Activated CD4-positive, alpha-beta memory T cell treated with anti-CD3 and anti-CD28 coated beads for 36 hours (primary cell): ENCODE results near the gene FEZ2. TPM values are rescaled to one million over a fixed set of nuclear protein-coding genes. Genes with fewer than 3 reads are reported as not detected.

Experiments
- CTCF ChIA-PET: fragments of 350-600 bp; sonication (Branson Sonifier 250); formaldehyde crosslinking; loops from one replicate; lab custom pipeline; 2021; ENCODE audit warnings: antibody characterized with exemption, inconsistent platforms; lab: Charles Lee
- POLR2A ChIA-PET: fragments of 350-600 bp; sonication (Branson Sonifier 250); formaldehyde crosslinking; loops from one replicate; lab custom pipeline; 2021; ENCODE audit warnings: antibody characterized with exemption; lab: Charles Lee
- DNase-seq: peaks from one replicate; pipeline ENCODE4 v3.0.0-alpha.2; 2020
- H3K27ac Mint-ChIP-seq: one replicate; pipeline ENCODE4 v1.8.0; 2021; ENCODE audit warnings: mixed read lengths
- H3K27me3 Mint-ChIP-seq: one replicate; pipeline ENCODE4 v1.8.0; 2021; ENCODE audit warnings: mixed read lengths
- H3K36me3 Mint-ChIP-seq: one replicate; pipeline ENCODE4 v1.8.0; 2021; ENCODE audit warnings: mixed read lengths
- H3K4me1 Mint-ChIP-seq: one replicate; pipeline ENCODE4 v1.8.0; 2021; ENCODE audit warnings: low read depth, mixed read lengths
- H3K4me3 Mint-ChIP-seq: one replicate; pipeline ENCODE4 v1.8.0; 2021; ENCODE audit warnings: mild to moderate bottlenecking, mixed read lengths
- H3K9me3 Mint-ChIP-seq: one replicate; pipeline ENCODE4 v1.8.0; 2021; ENCODE audit warnings: mixed read lengths
- intact Hi-C: fragments of 100-400 bp; cut with micrococcal nuclease; formaldehyde crosslinking; loops from one replicate; pipeline ENCODE4 v1.15.1; 2023
- total RNA-seq, 2 experiments: library from RNA; stranded (reverse); gene quantifications; one replicate each; pipeline ENCODE4 v1.2.3, GENCODE V29; 2021

FEZ2 gene
- total RNA-seq, 2 experiments from 2014 or later, result 6.8 to 9.3 TPM

DNA sequence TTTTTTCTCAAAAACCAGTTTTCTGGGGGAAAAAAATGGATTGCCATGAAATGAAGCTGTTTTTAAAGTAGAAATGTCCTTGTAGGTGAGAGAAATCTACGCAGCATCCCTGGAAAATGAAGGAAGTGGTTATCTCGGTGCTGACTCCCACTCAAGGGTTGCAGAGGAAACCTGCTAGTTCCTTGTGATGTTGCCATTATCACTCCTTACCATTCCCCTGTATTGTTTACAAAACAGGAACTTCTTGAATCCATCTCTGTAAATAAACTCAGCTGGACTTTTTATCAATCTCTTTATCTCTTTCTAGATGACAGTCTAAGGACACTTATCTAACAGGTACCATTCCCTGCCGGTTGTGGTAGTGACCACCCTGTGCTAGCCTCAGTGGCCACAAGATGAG is 61.2 kb downstream of the FEZ2 start:
- Mint-ChIP-seq H3K9me3 (no peaks in the 10 kb centered on the region), H3K4me3 (no peak overlapping the region), H3K36me3 (no peaks in the 10 kb centered on the region), H3K4me1 (no peaks in the 10 kb centered on the region), H3K27me3 (no peaks in the 10 kb centered on the region), H3K27ac (no peak overlapping the region)
- ChIA-PET POLR2A (no interaction called here), CTCF (no interaction called here)
- intact Hi-C loops, result no loop called here
- DNase-seq, result no peak

DNA sequence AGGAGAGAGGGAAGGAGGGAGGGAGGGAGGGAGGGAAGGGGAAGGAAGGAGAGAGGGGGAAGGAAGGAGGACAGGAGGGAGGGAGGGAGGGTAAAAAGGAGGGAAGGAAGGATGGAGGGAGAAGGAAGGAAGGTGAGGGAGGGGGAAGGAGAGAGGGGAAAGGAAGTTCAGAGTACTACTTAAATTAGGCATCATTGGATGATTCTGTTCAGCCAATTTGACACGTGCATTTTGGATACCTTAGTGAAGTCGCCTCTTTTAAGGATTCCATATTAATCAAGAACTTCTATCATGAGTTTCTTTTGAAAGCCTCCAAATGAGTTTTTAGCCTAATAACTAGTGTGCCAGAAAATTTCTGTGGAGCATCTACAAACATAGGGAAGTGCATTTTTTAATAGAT is 62.9 kb downstream of the FEZ2 start:
- no peaks in the 10 kb centered on the region for H3K9me3 Mint-ChIP-seq

DNA sequence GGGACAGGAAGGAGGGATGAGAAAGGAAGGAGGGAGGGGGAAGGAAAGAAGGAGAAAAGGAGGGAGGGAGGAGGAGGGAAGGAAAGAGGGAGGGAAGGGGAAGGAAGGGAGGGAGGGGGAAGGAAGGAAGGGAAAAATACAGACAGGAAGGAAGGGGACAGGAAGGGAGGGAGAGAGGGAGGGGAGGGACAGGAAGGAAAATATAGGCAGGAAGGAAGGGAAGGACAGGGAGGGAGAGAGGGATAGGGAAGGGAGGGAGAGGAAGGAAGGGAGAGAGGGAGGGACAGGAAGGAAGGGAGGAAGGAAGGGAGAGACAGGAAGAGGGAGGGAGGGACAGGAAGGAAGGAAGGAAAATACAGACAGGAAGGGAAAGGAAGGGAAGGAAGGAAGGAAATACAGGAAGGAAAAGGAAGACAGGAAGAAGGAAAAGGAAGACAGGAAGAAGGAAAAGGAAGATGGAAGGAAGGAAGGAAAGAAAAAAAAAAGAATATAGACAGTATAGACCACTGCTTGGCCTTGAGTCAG is 63.6 kb downstream of the FEZ2 start:
- Mint-ChIP-seq H3K9me3 (no peaks in the 10 kb centered on the region), H3K4me1 (no peaks in the 10 kb centered on the region), H3K36me3 (no peaks in the 10 kb centered on the region), H3K4me3 (no peak overlapping the region), H3K27ac (no peak overlapping the region), H3K27me3 (no peaks in the 10 kb centered on the region)
- CTCF ChIA-PET, result no interaction called here
- POLR2A ChIA-PET, result no interaction called here
- DNase-seq, result no peak
- intact Hi-C loops, result no loop called here

More for the DNA sequence above, 62.9 kb downstream of the FEZ2 start:
- no peaks in the 10 kb centered on the region for H3K27me3 Mint-ChIP-seq
- H3K27ac Mint-ChIP-seq, result no peak overlapping the region
- intact Hi-C loops, result no loop called here
- no peak overlapping the region for H3K4me3 Mint-ChIP-seq
- DNase-seq, result no peak
- ChIA-PET CTCF (no interaction called here), POLR2A (no interaction called here)
- H3K4me1 Mint-ChIP-seq, result no peaks in the 10 kb centered on the region
- H3K36me3 Mint-ChIP-seq, result no peaks in the 10 kb centered on the region

DNA sequence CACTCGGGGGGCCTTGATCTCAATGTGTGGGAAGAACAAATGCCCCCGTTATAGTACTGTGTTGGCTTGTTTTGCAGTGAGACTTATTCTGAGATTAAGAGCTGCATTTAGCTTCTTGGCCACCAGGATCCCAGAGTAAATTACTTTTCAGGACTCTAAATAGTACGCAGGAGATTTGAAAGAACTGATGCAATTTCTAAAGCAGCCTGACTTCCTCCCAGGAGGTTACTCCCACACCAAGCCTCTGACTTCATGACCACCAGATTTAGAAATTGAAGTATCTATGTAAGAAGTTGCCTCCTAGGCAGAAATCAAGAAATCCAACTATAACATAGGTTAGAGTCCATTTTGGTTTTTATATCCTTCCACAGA is 67.0 kb downstream of the FEZ2 start:
- CTCF ChIA-PET, result no interaction called here
- POLR2A ChIA-PET, result no interaction called here
- H3K36me3 Mint-ChIP-seq, result peaks cover 4% of the 10 kb centered on the region
- DNase-seq, result no peak
- no peaks in the 10 kb centered on the region for H3K4me1 Mint-ChIP-seq
- no peaks in the 10 kb centered on the region for H3K27me3 Mint-ChIP-seq
- H3K27ac Mint-ChIP-seq, result no peak overlapping the region
- no peak overlapping the region for H3K4me3 Mint-ChIP-seq
- H3K9me3 Mint-ChIP-seq, result no peaks in the 10 kb centered on the region
- intact Hi-C loops, result no loop called here

DNA sequence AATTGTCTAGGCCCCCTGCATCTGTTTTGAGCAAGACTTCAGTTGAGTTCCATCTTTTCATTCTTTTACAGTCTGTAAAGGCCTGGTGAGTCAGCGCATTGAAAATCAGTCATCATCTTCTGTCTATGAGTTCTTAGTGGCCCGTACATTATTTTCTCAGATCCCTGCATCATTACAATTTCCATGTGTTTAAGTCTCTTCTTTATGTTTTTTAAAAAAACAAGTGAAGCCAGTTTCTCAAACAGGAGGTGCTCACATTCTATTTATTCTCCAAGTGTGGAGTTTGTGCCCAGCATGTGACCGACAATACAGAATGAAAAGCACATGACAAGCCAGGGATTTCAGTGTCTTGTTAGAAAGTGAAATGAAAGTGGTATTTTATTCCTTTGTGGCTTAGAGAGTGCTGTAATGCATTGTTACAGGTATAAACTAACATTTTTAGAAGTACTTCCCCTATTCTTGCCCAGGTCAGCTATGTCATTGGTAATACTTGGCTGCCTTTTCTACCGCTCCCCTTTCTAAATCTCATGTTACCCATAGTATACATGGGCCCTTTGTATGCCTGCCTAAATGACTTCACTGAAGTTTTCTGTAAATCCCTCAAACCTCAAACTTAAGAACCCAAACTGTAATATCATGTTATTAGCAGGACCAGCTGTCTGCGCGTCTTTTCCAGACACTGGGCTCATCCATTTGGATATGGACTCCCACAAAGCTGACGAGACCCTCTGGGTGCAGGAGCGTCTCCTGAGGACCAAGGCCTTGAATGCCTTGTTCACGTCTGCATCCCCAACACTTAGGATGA is 67.6 kb downstream of the FEZ2 start:
- intact Hi-C loops, result no loop called here
- ChIA-PET CTCF (no interaction called here), POLR2A (no interaction called here)
- Mint-ChIP-seq H3K4me1 (no peaks in the 10 kb centered on the region), H3K27me3 (no peaks in the 10 kb centered on the region), H3K4me3 (no peak overlapping the region), H3K27ac (no peak overlapping the region), H3K36me3 (peaks cover 4% of the 10 kb centered on the region), H3K9me3 (no peaks in the 10 kb centered on the region)
- no peak for DNase-seq

DNA sequence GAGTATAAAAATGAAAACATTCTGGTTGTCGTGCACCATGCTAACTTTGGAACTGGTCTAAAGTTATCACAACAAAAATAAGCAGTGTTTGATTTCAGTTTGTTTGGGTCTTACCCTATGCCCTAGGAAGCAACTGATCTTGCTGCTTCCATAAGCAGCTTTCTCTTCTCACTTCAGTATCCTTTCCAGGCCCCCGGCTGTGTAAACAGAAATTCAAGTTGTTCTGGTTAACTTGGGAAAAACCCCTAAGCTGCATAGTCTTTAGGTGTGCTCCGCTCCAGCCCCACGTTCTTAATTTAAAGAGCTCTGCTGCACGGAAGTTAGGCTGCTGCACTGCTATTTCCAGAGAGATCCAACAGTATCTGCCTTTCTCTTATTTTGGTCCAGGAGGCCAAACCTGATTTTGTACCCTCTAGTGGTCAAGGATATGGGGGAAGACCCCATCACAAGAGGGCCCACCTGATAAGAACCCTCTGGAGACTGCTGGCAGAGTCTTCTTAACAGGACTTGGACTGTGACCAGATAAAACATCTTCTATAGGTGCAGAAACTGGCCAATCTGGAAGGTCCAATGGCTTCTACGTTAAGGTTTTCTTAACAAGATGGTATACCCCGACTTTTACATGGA is 69.1 kb downstream of the FEZ2 start:
- CTCF ChIA-PET, result no interaction called here
- peaks cover 4% of the 10 kb centered on the region for H3K36me3 Mint-ChIP-seq
- no peaks in the 10 kb centered on the region for H3K4me1 Mint-ChIP-seq
- no peak for DNase-seq
- no peaks in the 10 kb centered on the region for H3K9me3 Mint-ChIP-seq
- POLR2A ChIA-PET, result no interaction called here
- no peak overlapping the region for H3K27ac Mint-ChIP-seq
- intact Hi-C loops, result no loop called here
- H3K27me3 Mint-ChIP-seq, result no peaks in the 10 kb centered on the region
- H3K4me3 Mint-ChIP-seq, result no peak overlapping the region

DNA sequence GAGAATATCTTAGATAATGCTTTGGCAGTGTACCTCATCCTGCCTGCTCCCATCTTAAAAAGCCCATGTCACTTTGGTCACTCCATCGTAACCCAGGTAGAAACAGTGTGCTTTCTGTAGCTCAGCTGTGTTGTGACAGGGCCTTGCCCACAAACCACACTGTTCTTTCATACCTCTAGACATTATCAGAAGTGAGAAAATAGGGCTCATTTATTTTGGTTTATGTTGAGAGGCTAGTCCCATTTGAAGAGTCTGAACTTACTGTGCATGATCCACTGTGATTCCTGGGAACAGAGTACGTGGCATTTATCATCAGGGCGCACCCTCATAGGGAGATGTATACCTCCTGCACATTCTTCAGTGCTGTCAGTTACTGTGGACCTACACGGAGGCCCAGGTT is 69.7 kb downstream of the FEZ2 start:
- intact Hi-C loops, result no loop called here
- Mint-ChIP-seq H3K36me3 (peaks cover 4% of the 10 kb centered on the region), H3K27ac (no peak overlapping the region), H3K27me3 (no peaks in the 10 kb centered on the region), H3K4me1 (no peaks in the 10 kb centered on the region), H3K9me3 (no peaks in the 10 kb centered on the region), H3K4me3 (no peak overlapping the region)
- no peak for DNase-seq
- CTCF ChIA-PET, result no interaction called here
- POLR2A ChIA-PET, result no interaction called here

DNA sequence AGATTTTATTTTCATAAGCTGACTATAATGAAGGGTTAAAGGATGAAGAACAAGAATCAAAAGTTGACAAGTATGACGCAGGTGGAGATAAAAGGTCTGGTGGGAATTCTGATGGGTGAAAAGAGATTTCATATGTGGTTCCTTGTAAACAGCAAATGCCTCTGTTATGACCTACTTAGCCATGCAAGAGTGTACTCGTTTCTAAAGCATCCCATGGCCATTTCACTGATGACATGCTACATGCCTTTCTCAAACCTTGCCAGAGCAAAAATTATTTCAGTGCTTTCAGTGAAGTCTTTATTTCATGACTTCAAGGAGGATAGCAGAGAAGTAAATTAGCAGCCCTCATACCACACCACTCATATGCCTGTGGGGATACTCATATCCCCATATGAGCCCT is 71.7 kb downstream of the FEZ2 start:
- peaks cover 6% of the 10 kb centered on the region for H3K36me3 Mint-ChIP-seq
- H3K4me1 Mint-ChIP-seq, result no peaks in the 10 kb centered on the region
- DNase-seq, result no peak
- H3K9me3 Mint-ChIP-seq, result no peaks in the 10 kb centered on the region
- no peak overlapping the region for H3K4me3 Mint-ChIP-seq
- intact Hi-C loops, result no loop called here
- ChIA-PET CTCF (interaction anchor here (1.6 kb wide), 1 partner anchor 31 kb away, joined by 3 read pairs; no protein-coding TSS in a partner anchor), POLR2A (no interaction called here)
- no peak overlapping the region for H3K27ac Mint-ChIP-seq
- H3K27me3 Mint-ChIP-seq, result no peaks in the 10 kb centered on the region

DNA sequence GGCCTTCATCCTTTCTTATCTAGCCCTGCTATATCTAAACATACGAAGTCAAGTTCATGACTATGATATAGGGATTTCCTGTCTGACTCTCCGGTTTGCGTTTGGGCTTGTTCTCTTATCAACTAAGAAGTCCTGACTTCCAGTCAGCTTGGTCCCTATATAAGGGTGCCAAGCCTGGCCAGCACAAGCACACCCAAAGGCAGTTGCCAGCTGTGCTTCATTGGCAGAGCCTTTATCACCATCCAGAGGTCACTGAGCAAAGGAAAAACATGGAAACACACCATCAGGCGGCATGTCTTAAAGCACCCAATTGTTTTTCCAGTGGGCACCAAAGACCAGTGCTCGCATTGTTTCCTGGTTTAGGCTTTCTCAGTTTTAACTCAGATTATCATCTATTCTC is 72.7 kb downstream of the FEZ2 start:
- Mint-ChIP-seq H3K4me1 (no peaks in the 10 kb centered on the region), H3K27me3 (no peaks in the 10 kb centered on the region), H3K27ac (no peak overlapping the region), H3K9me3 (no peaks in the 10 kb centered on the region), H3K36me3 (peaks cover 7% of the 10 kb centered on the region), H3K4me3 (no peak overlapping the region)
- no peak for DNase-seq
- ChIA-PET POLR2A (no interaction called here), CTCF (interaction anchor here (0.7 kb wide), 1 partner anchor 1515 kb away, joined by 3 read pairs; no protein-coding TSS in a partner anchor)
- intact Hi-C loops, result no loop called here

DNA sequence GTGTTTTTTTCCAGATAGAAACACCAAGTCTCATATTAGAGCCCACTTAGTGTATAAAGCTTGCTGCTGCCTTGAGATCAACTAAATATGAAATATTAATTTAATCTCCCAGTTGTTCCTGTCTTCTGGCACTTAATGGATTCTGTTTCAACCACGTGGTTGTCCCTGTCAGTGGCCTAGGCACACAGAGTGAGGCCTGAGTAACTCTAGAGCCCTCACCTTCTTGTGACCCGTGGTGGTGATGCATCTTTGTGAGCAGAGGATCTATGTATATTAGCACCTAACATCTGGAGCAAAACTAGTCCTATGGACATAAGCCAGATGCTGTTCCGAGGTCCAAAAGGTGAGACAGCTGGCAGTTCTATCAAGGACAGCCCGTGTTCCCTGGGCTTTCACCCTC is 74.8 kb downstream of the FEZ2 start:
- peaks cover 10% of the 10 kb centered on the region for H3K36me3 Mint-ChIP-seq
- DNase-seq, result no peak
- CTCF ChIA-PET, result no interaction called here
- no peaks in the 10 kb centered on the region for H3K9me3 Mint-ChIP-seq
- POLR2A ChIA-PET, result no interaction called here
- H3K4me1 Mint-ChIP-seq, result no peaks in the 10 kb centered on the region
- H3K27ac Mint-ChIP-seq, result no peak overlapping the region
- H3K4me3 Mint-ChIP-seq, result no peak overlapping the region
- H3K27me3 Mint-ChIP-seq, result no peaks in the 10 kb centered on the region
- intact Hi-C loops, result no loop called here

DNA sequence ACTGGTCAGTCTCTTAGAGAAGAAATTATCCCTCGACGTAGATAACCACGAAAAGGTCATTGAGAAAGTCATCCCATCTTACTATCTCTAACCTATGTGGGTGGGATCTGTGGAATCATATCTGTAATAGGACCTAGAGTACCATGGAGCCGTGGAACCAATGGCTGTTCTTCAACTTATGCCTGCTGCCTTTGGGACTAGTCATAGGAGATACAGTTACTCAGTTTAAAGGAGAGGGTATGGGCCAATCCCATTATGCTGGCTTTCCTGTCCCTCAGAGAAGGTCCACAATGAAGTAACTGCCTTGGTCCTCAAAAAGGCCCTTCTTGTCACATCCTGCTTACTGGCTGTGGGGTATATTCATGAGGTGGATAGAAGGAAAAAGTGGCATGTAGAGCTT is 77.5 kb downstream of the FEZ2 start:
- Mint-ChIP-seq H3K4me1 (no peaks in the 10 kb centered on the region), H3K4me3 (no peak overlapping the region), H3K36me3 (peaks cover 12% of the 10 kb centered on the region), H3K27me3 (no peaks in the 10 kb centered on the region), H3K9me3 (no peaks in the 10 kb centered on the region), H3K27ac (no peak overlapping the region)
- intact Hi-C loops, result no loop called here
- POLR2A ChIA-PET, result no interaction called here
- DNase-seq, result no peak
- CTCF ChIA-PET, result no interaction called here

DNA sequence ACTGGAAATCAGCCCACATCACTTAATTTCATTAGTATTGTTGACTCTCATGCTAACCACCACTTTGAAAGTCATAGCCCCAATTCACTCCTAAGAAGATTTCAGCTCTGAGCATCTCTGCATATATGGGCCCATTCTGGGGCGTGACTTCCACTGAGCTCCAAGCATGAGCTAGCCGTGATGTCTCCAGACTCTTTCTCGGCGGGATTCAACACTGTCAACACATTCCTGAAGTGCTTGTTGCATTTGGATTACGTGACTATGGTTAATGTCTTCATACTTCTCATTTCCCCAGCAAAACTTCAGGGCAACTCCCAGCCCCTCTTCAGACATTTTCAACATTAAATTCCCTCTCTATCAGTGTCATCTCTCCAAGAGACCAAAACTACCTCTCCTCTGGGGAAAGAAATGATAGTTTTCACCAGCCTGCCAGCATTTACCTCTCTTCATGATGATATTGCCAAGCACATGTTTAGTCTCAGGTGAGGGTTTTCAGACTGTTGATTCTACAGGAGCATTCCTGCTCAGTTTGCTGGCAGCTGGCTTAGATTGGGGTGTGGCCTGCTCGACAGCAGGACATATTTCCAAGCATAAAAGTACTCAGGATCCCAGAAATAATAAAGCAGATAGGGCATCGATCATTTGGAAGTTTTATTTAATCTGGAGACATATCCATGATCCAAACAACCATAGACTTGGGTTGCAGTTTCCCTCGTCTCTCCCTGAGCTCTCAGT is 81.7 kb downstream of the FEZ2 start:
- H3K27ac Mint-ChIP-seq, result no peak overlapping the region
- ChIA-PET CTCF (no interaction called here), POLR2A (no interaction called here)
- no peaks in the 10 kb centered on the region for H3K27me3 Mint-ChIP-seq
- no peaks in the 10 kb centered on the region for H3K4me1 Mint-ChIP-seq
- no peaks in the 10 kb centered on the region for H3K9me3 Mint-ChIP-seq
- intact Hi-C loops, result no loop called here
- no peak for DNase-seq
- H3K36me3 Mint-ChIP-seq, result peaks cover 16% of the 10 kb centered on the region
- H3K4me3 Mint-ChIP-seq, result no peak overlapping the region
